Measurements from ENCODE around the gene P3H3.

DNA sequence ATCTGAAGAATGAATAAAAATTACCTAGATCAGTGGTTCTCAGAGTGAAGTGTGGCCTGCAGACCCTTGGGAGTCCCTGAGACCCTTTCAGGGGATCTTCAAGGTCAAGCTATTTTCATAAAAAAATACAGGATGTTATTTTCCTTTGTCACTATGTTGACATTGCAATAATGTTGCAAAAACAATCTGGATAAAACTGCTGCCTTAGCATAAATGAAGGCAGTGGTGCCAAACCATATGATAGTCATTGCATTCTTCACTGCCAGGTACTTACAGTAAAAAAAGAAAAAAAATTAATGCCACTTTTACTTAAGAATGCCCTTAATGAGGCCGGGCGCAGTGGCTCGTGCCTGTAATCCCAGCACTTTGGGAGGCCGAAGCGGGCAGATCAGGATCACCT, 40.9 kb upstream of the P3H3 start:
- TF ChIP-seq POLR2A (IDR thresholded peaks at IDR 0.05) (no peak), CTCF (IDR thresholded peaks at IDR 0.05) (no peak), POLR2AphosphoS5 (IDR thresholded peaks at IDR 0.05; ENCODE audit: insufficient read depth in 1 of 2, low read depth in 1 of 2) (no peak)
